ENCODE results near the gene CARMIL1.

The CARMIL1 gene

GRCh38 chr6:25635886-25636317, 356.7 kb downstream of the CARMIL1 start:
- no peak overlapping the region for H3K4me3 ChIP-seq (ENCODE audit: control insufficient read depth, low read depth, low read length)
- no peak for DNase-seq (ENCODE audit: low read depth)
- TF ChIP-seq CTCF (IDR thresholded peaks at IDR 0.05; ENCODE audit: control insufficient read depth, insufficient read depth, low read depth, low read length, missing control alignments): no peak

- no peak for DNase-seq (ENCODE audit: low read depth)
- no peak for TF ChIP-seq CTCF (IDR thresholded peaks at IDR 0.05; ENCODE audit: control insufficient read depth, insufficient read depth, low read depth, low read length, missing control alignments)
- H3K4me3 ChIP-seq (ENCODE audit: control insufficient read depth, low read depth, low read length): no peak overlapping the region
Measured at GRCh38 chr6:25637211-25637610, 358.0 kb downstream of the CARMIL1 start.

- no peak overlapping the region for H3K4me3 ChIP-seq (ENCODE audit: control insufficient read depth, low read depth, low read length)
- no peak for TF ChIP-seq CTCF (IDR thresholded peaks at IDR 0.05; ENCODE audit: control insufficient read depth, insufficient read depth, low read depth, low read length, missing control alignments)
- no peak for DNase-seq (ENCODE audit: low read depth)
Measured at GRCh38 chr6:25637960-25638434, 358.8 kb downstream of the CARMIL1 start.

GRCh38 chr6:25639653-25640052, 360.5 kb downstream of the CARMIL1 start:
- TF ChIP-seq CTCF (IDR thresholded peaks at IDR 0.05; ENCODE audit: control insufficient read depth, insufficient read depth, low read depth, low read length, missing control alignments): no peak
- H3K4me3 ChIP-seq (ENCODE audit: control insufficient read depth, low read depth, low read length): no peak overlapping the region
- DNase-seq (ENCODE audit: low read depth): no peak

- DNase-seq (ENCODE audit: low read depth): no peak
- TF ChIP-seq CTCF (IDR thresholded peaks at IDR 0.05; ENCODE audit: control insufficient read depth, insufficient read depth, low read depth, low read length, missing control alignments): no peak
Measured at GRCh38 chr6:25640446-25640845, 361.3 kb downstream of the CARMIL1 start.

GRCh38 chr6:25640891-25641290, 361.7 kb downstream of the CARMIL1 start:
- no peak for DNase-seq (ENCODE audit: low read depth)
- no peak overlapping the region for H3K4me3 ChIP-seq (ENCODE audit: control insufficient read depth, low read depth, low read length)
- TF ChIP-seq CTCF (IDR thresholded peaks at IDR 0.05; ENCODE audit: control insufficient read depth, insufficient read depth, low read depth, low read length, missing control alignments): no peak

More at GRCh38 chr6:25640446-25640845, 361.3 kb downstream of the CARMIL1 start:
- H3K4me3 ChIP-seq (ENCODE audit: control insufficient read depth, low read depth, low read length): no peak overlapping the region

GRCh38 chr6:25641377-25641776, 362.2 kb downstream of the CARMIL1 start:
- no peak overlapping the region for H3K4me3 ChIP-seq (ENCODE audit: control insufficient read depth, low read depth, low read length)
- no peak for DNase-seq (ENCODE audit: low read depth)
- no peak for TF ChIP-seq CTCF (IDR thresholded peaks at IDR 0.05; ENCODE audit: control insufficient read depth, insufficient read depth, low read depth, low read length, missing control alignments)

Measured in AG09309 (cell line).